HG03135 (cell line): Measurements from ENCODE around the gene IGFBP6.

Experiments
- ATAC-seq: cut with Tn5 transposase; IDR thresholded peaks from one replicate; pipeline ENCODE4 v1.9.1; 2021; ENCODE audit warnings: mild to moderate bottlenecking, moderate library complexity; ENCODE audit not compliant: unreplicated experiment

The IGFBP6 gene

DNA sequence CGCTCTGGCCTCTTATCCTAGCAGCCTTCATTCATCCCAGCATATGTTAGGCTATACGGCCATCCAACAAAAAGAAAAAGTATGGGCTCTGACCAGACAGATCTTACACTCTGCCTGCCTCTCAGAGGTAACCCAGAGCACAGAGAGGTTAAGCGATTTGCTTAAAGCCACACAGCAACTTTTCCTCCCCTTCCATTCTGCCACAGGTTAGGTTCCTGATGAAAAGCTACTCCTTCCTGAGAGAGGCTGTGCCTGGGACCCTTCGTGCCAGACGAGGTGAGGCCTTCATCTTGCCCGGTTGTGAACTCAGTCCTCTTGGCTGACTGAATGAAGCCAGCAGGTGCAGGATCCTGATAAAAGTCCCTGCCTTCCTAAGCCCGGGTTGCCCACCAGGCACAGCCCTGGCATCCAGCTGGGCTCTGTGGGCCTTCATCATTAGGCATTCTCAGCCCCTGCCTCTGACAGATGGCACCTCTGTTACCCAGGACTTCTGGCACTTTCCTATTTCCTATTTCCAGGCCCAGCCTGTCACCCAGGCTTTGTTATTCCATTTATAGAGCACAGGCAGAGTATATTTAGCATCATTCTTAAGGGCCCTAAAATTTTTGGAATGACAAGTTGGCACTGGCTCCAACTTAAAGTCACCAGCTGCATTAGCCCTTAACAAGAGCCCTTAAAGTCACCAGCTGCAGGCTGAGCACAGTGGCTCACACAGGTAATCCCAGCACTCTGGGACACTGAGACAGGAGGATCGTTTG is 18.6 kb downstream of the IGFBP6 start:
- no peak for ATAC-seq

DNA sequence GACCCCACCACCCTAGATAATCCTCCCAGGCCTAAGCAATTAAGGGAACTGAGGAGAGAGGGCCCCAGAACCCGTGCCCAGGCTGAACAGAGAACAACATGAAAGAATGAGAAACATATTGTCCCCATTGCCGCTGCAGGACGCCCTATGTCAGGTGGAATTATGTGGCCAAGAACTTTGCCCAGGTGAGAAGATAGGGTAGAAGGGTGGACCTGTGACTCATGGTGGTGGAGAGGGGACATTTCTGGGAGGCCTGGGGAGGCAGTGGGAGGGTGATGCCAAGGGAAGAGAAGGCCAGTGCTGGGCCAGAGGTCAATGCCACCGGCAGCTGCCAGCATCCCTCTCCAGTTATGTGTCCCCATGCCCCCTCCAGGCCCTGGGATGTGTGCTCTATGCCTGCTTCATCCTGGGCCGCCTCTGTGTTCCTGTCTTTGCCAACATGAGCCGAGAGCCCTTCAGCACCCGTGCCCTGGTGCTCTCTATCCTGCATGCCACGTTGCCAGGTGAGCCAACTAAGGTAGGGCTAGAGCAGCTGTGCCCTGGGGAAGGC is 21.4 kb downstream of the IGFBP6 start:
- no peak for ATAC-seq

- ATAC-seq = no peak
These were observed 23.4 kb downstream of the IGFBP6 start for GRCh38 chr12:53120685-53121525.

- ATAC-seq = no peak
These were observed 25.5 kb downstream of the IGFBP6 start for GRCh38 chr12:53122961-53123468.

DNA sequence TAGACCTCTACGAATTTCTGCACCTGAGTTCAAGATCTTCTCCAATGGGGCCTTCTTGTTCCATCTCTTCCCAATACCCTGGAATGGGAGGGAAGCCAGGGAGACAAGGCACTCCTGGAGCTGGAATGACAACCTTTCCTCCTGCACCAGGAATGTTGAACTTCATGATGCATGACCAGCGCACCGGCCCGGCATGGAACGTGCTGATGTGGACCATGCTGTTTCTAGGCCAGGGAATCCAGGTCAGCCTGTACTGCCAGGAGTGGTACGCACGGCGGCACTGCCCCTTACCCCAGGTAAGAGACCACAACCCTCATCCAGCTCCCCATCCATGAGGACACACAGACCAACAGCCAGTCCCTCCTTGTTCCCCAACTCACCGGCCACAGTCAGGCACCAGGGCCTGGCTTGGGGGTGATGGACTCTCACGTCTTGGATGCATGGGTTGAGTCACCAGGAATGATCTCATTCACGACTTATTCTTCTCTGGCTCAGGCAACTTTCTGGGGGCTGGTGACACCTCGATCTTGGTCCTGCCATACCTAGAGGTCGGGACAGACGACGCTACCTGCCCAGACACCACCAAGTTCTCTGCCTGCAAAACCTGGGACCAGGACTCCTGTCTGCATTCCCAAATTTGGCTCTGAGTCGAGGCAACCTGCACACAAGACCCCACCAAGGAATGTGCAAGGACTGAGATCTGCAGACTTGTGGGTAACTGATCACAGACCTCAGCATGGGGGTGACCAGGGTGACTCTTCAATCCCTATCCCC is 26.3 kb downstream of the IGFBP6 start:
- no peak for ATAC-seq

DNA sequence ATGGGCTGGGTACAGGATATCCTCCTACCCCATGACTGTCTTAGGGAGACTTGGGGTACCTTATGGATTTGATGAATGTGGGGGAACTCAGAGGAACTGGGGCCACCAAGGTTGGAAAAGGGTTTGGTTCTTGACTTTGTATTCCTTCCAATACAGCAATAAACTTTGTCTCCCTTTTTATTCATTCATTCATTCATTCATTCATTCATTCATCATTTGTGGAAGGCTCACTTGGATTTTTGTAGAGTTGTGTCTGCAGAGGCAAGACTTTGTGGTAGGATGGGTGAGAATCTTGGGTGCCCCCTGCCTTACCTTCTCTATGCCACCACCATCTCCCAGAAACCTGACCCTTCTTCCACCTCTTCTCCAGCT is 26.9 kb downstream of the IGFBP6 start:
- no peak for ATAC-seq

DNA sequence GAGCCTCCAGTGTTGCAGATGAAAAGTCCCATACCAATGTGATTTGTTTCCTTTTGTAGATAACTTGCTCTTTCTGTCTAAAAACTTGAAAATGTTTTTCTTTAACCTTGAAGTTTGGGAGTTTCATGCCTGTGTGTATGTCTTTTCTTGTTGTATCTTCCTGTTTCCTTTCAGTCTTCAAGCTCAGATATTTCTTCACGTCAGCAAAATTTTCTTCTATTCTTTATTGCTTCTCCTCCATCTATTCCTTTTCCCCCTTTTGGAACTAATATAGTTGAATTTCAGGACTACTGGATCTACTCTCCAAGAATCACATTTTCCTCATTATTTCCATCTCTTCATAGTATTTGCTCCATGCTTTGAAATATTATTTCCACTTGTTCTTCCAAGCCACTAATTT is 29.7 kb downstream of the IGFBP6 start:
- ATAC-seq = no peak

GRCh38 chr12:53128780-53129569 is 31.5 kb downstream of the IGFBP6 start:
- no peak for ATAC-seq

GRCh38 chr12:53131844-53132243 is 34.4 kb downstream of the IGFBP6 start:
- ATAC-seq = no peak

DNA sequence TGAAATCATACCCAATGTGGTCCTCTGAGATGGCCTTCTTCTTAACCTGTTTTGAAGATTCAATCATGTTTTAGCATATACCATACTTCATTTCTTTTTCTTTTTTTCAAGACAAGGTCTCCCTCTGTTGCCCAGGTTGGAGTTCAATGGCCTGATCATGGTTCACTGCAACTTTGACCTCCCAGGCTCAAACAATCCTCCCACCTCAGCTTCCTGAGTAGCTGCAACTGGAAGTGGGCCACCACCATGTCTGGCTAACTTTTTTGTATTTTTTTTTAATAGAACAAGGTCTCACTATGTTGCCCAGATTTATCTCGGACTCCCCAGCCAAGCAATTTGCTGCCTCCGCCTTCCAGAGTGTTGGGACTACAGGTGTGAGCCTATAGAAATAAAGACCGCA is 36.3 kb downstream of the IGFBP6 start:
- no peak for ATAC-seq

DNA sequence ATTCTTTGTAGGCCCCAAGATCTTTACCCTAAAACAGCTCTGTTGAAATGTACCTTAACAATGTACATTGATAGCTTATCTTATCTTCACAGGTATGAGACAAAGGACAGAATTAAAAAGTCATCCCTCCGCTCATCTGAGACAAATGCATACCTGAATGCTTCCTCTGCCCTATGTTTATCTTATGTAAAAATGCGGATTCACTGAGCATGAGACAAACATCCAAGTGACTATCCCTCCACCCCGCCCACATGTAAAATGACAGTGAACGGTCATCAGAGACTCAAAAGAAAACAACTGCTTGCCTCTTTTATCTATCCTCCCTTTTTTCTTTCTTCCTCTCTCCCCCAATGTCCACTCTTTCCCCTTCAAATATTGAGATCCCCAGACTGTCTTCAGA is 45.9 kb downstream of the IGFBP6 start:
- no peak for ATAC-seq

DNA sequence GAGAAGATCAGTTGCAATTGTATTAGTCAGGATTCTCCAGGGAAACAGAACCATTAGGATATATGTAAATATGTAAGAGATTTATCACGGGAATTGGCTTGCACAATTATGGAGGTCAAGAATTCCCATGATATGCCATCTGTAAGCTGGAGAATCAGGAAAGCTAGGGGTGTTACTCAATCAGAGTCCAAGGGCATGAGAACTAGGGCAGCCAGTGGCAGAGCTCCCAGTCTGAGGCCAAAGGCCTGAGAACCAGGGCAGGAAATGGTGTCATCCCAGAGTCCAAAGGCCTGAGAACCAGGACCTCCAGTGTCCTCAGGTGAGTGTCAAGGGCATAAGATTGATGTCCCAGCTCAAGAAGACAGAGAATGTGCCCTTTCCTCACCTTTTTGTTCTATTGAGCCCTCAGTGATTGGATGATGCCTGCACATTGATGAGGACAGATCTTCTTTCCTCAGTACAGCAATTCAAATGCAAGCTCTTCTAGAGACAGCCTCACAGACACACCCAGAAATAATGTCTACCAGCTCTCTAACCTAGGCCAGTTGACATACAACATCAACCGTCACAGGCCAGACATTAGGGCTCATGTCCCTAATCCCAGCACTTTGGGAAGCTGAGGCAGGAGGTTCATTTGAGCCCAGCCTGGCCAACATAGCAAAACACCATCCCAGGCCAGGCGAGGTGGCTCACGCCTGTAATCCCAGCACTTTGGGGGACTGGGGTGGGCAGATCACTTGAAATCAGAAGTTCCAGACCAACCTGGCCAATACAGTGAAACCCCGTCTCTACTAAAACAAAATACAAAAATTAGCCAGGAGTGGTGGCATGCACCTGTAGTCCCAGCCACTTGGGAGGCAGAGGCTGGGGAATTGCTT is 48.2 kb downstream of the IGFBP6 start:
- ATAC-seq = no peak

- ATAC-seq = no peak
These were observed 49.7 kb downstream of the IGFBP6 start for GRCh38 chr12:53147181-53147580.

DNA sequence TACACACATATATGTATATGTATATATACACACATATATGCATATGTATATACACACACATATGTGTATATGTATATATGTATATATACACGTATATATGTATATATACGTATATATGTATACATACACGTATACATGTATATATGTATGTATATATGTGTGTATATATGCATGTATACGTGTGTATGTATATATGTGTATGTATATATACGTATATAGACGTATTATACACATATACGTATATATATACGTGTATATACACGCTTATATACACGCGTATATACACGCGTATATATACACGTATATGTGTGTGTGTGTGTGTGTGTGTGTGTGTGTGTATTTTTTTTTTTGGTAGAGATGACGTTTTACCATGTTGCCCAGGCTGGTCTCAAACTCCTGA is 50.2 kb downstream of the IGFBP6 start:
- no peak for ATAC-seq

DNA sequence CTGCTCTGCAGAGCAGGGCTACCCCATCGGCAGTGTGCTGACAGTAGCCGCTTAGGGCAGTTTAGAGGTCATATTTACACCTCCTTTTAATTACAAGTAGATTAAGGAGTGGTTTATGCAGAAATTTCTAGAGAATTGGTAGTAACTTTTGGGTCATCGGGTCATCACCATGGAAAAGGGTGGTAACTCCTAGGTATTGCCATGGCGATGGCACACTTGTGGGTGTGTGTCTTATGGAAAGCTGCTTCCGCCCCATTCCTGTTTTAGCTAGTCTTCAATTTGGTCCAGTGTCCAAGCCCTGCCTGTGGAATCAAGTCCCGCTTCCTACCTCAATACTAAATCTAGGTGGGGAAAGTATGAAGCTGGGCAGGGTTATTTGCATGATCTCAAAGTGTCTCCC is 53.6 kb downstream of the IGFBP6 start:
- no peak for ATAC-seq
